Activated naive CD4-positive, alpha-beta T cell treated with anti-CD3 and anti-CD28 coated beads, Interleukin-2, amount 10 ng/mL, durations not matched to agents 7 days and 5 days (primary cell): ENCODE measurements around the gene CACNA2D3.
"Not testable (repeated sequence)": the region's sequence is repeated elsewhere in the genome, so short reads cannot be mapped to it uniquely, and the experiment has no call there.

ENCODE experiments used
- CTCF ChIA-PET: fragments of 350-600 bp; sonication (Branson Sonifier 250); formaldehyde crosslinking; loops from one replicate; lab custom pipeline; 2021; ENCODE audit warnings: antibody characterized with exemption; lab: Charles Lee
- DNase-seq: peaks from one replicate; pipeline ENCODE4 v3.0.0-alpha.2; 2020
- H3K27ac Mint-ChIP-seq: one replicate; pipeline ENCODE4 v1.8.0; 2021; ENCODE audit warnings: mild to moderate bottlenecking, moderate library complexity, mixed read lengths
- H3K27me3 Mint-ChIP-seq: one replicate; pipeline ENCODE4 v1.8.0; 2021; ENCODE audit warnings: mild to moderate bottlenecking, mixed read lengths
- H3K36me3 Mint-ChIP-seq: one replicate; pipeline ENCODE4 v1.8.0; 2021; ENCODE audit warnings: mixed read lengths
- H3K4me1 Mint-ChIP-seq: one replicate; pipeline ENCODE4 v1.8.0; 2021; ENCODE audit warnings: mixed read lengths
- H3K4me3 Mint-ChIP-seq: one replicate; pipeline ENCODE4 v1.8.0; 2021; ENCODE audit warnings: mild to moderate bottlenecking, moderate library complexity, mixed read lengths
- H3K9me3 Mint-ChIP-seq: one replicate; pipeline ENCODE4 v1.8.0; 2021; ENCODE audit warnings: mixed read lengths

Gene CACNA2D3

DNA sequence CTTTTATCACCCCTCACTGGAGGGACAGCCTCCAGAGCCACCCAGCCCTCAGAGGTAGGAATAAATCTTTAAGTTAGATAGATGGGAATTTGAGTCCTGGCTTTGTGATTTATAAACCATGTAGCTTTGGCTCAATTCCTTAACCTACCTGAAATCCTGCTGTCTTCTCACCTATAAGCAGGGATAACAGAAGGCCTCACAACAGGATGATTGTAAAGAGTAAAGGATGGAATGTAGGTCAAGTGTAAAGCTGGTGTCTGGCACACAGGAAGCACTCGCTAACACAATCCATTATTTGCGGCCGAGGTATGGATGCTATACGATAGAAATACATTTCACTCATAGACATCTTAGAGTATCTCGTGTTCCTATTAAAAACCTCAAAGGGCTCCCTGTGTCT is 968.4 kb downstream of the CACNA2D3 start:
- Mint-ChIP-seq H3K4me3 (no peak overlapping the region), H3K9me3 (peaks cover 10% of the 10 kb centered on the region), H3K36me3 (no peaks in the 10 kb centered on the region), H3K27ac (no peak overlapping the region), H3K27me3 (no peaks in the 10 kb centered on the region), H3K4me1 (no peaks in the 10 kb centered on the region)
- no peak for DNase-seq
- CTCF ChIA-PET, result no interaction called here

- H3K4me3 Mint-ChIP-seq, result no peak overlapping the region
- H3K27me3 Mint-ChIP-seq, result no peaks in the 10 kb centered on the region
- no peaks in the 10 kb centered on the region for H3K36me3 Mint-ChIP-seq
- H3K9me3 Mint-ChIP-seq, result peaks cover 12% of the 10 kb centered on the region
- no peak overlapping the region for H3K27ac Mint-ChIP-seq
- DNase-seq, result no peak
- CTCF ChIA-PET, result no interaction called here
- H3K4me1 Mint-ChIP-seq, result no peaks in the 10 kb centered on the region
These were observed 969.3 kb downstream of the CACNA2D3 start for GRCh38 chr3:55091381-55092225.

- CTCF ChIA-PET, result no interaction called here
- no peak for DNase-seq
These were observed 972.3 kb downstream of the CACNA2D3 start for GRCh38 chr3:55094676-55095075.

DNA sequence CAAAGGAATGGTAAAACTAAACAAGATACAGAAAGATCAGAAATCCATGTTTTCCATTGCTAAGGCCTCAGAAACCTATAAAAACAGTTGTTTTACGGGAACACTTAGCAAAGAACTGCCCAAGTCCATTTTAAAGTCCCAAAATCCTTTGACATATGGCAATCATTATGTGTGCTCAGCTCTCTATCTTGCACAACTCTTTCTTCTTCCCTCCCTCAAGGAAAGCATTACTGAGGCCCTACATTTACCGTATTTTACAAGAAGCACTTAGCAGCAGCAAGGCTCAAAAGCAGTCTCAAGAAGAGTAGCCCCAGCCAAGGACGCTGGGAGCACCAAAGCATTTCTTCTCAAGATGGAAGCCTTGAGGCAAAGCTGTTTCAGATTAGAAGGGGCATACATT is 975.1 kb downstream of the CACNA2D3 start:
- Mint-ChIP-seq H3K9me3 (peaks cover 12% of the 10 kb centered on the region), H3K27ac (no peak overlapping the region), H3K4me1 (no peaks in the 10 kb centered on the region), H3K36me3 (no peaks in the 10 kb centered on the region), H3K27me3 (no peaks in the 10 kb centered on the region), H3K4me3 (no peak overlapping the region)
- no peak for DNase-seq
- CTCF ChIA-PET, result no interaction called here

More at GRCh38 chr3:55094676-55095075, 972.3 kb downstream of the CACNA2D3 start:
- H3K4me1 Mint-ChIP-seq, result no peaks in the 10 kb centered on the region
- H3K9me3 Mint-ChIP-seq, result peaks cover 15% of the 10 kb centered on the region
- no peaks in the 10 kb centered on the region for H3K27me3 Mint-ChIP-seq
- no peak overlapping the region for H3K27ac Mint-ChIP-seq
- H3K4me3 Mint-ChIP-seq, result no peak overlapping the region
- H3K36me3 Mint-ChIP-seq, result no peaks in the 10 kb centered on the region

- no peak for DNase-seq
- H3K4me1 Mint-ChIP-seq, result no peaks in the 10 kb centered on the region
These were observed 983.3 kb downstream of the CACNA2D3 start for GRCh38 chr3:55105647-55106046.

DNA sequence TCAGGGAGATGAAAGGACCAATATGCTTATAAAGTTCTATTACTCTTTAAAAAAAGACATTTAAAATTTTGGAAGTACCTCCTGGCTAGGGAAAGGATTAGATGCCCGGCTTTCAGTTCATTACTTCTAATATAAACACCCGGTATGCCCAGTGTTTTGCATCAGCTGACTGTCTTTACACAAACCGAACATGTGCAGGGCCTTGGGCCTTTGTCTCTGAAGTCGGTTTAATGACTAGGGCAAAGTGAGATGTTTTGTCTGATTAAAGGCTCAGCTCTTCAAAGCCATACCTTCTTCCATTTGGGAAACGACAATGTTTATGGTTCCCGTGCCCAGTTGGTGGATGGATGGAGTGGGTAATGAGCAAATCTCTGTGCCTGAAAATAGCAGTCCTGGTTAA is 984.8 kb downstream of the CACNA2D3 start:
- Mint-ChIP-seq H3K36me3 (no peaks in the 10 kb centered on the region), H3K27ac (no peak overlapping the region), H3K4me1 (no peaks in the 10 kb centered on the region), H3K4me3 (no peak overlapping the region), H3K9me3 (peaks cover 6% of the 10 kb centered on the region), H3K27me3 (no peaks in the 10 kb centered on the region)
- DNase-seq, result no peak
- CTCF ChIA-PET, result no interaction called here

More at GRCh38 chr3:55105647-55106046, 983.3 kb downstream of the CACNA2D3 start:
- Mint-ChIP-seq H3K9me3 (peaks cover 6% of the 10 kb centered on the region), H3K27ac (no peak overlapping the region), H3K4me3 (no peak overlapping the region), H3K27me3 (no peaks in the 10 kb centered on the region), H3K36me3 (no peaks in the 10 kb centered on the region)
- CTCF ChIA-PET, result no interaction called here

DNA sequence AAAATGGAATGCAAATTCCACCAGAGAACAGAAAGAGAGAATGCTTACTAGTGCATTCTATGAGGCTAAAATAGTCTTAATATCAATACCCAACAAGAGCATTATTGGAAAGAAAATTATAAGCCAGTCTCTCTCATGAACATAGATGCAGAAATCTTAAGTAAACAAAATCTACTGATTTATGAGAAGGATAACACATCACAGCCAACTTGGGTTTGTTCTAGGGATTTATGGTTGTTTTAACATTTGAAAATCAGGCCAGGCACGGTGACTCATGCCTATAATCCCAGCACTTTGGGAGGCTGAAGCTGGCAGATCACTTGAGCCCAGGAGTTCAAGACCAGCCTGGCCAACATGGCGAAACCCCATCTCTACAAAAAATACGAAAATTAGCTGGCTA is 989.6 kb downstream of the CACNA2D3 start:
- H3K36me3 Mint-ChIP-seq, H3K4me3 Mint-ChIP-seq, DNase-seq, CTCF ChIA-PET, H3K27ac Mint-ChIP-seq, H3K27me3 Mint-ChIP-seq, H3K4me1 Mint-ChIP-seq, H3K9me3 Mint-ChIP-seq: not testable (repeated sequence)

DNA sequence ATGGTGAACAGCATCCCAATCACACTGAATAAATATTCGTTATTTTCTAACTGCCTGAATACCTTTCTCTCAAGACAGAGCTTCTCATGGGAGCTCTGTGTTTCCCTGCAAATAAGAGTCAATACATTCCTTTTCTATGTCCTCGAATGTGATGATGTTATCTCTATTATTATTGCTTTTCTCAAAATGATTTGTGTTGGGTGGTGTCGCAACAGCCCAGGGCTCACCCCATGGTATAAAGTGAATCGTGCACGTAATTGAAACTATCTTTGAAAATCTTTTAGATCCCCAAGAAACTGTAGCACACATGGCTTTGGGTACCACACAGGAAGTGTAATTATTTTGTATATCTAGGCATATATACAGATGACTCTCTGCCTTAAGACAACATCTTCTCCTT is 996.1 kb downstream of the CACNA2D3 start:
- Mint-ChIP-seq H3K4me3 (no peak overlapping the region), H3K36me3 (no peaks in the 10 kb centered on the region), H3K9me3 (peaks cover 3% of the 10 kb centered on the region), H3K4me1 (no peaks in the 10 kb centered on the region), H3K27ac (no peak overlapping the region), H3K27me3 (no peaks in the 10 kb centered on the region)
- no peak for DNase-seq
- CTCF ChIA-PET, result no interaction called here

DNA sequence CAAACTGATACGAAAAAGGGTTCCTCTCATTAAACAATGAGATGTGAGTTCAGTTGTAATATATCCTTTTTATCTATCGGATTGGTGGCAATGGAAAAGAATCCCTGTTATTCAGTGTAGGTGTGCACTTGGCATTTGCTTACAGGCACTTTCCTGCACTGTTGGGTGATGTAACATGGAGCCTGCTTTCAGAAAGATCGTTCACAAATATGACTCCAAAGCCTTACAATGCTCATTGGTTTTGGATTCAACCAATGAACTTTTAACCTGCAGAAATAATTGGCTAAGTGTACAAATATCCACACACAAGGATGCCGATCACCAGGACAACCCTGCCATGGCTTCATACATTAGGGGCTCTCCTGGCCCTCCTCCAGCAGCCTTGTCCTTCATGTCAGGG is 996.9 kb downstream of the CACNA2D3 start:
- Mint-ChIP-seq H3K4me3 (no peak overlapping the region), H3K36me3 (no peaks in the 10 kb centered on the region), H3K4me1 (no peaks in the 10 kb centered on the region), H3K27me3 (no peaks in the 10 kb centered on the region), H3K27ac (no peak overlapping the region), H3K9me3 (peaks cover 3% of the 10 kb centered on the region)
- CTCF ChIA-PET, result no interaction called here
- no peak for DNase-seq

GRCh38 chr3:55122312-55122711 is 1000.0 kb downstream of the CACNA2D3 start:
- Mint-ChIP-seq H3K36me3 (no peaks in the 10 kb centered on the region), H3K9me3 (peaks cover 6% of the 10 kb centered on the region), H3K4me1 (no peaks in the 10 kb centered on the region), H3K27ac (no peak overlapping the region), H3K27me3 (no peaks in the 10 kb centered on the region), H3K4me3 (no peak overlapping the region)
- no peak for DNase-seq
- CTCF ChIA-PET, result no interaction called here
